HT1080 (cell line): ENCODE results near the gene CEL. TPM values are rescaled to one million over a fixed set of nuclear protein-coding genes. Genes with fewer than 3 reads are reported as not detected.
A peak's percentile ranks its signal among the peaks of the same experiment; 100 is the strongest.
"Not testable (repeated sequence)": the region's sequence is repeated elsewhere in the genome, so short reads cannot be mapped to it uniquely, and the experiment has no call there.

Source experiments
- DNase-seq: peaks from one replicate; pipeline ENCODE4 v3.0.0-alpha.2; 2015; ENCODE audit warnings: low read depth
- polyA plus RNA-seq, 2 experiments: library from polyadenylated mRNA; depleted of rRNA; stranded (reverse); fragments of >200 nt; gene quantifications; 2 replicates each; pipeline ENCODE4 v1.2.3, GENCODE V29; 2015
- total RNA-seq: library from RNA; depleted of rRNA; stranded (reverse); fragments of >200 nt; shearing (Covaris generic); gene quantifications from 2 replicates; pipeline ENCODE4 v1.2.3, GENCODE V29; 2014; rRNA removed

CEL gene
- total RNA-seq = 0.45 TPM in 1 of 2 replicates, not detected in the other
- polyA plus RNA-seq (2015; cell fraction: cytosol; rRNA removed) = 0.25 and 0.27 TPM in 2 replicates
- polyA plus RNA-seq (2015; cell fraction: nucleus; rRNA removed) = 0.92 and 1.1 TPM in 2 replicates

- not testable (repeated sequence) for DNase-seq
Observed at GRCh38 chr9:133061764-133062145, at the start of gene CEL. TSS of gene CEL (plus strand) at chr9:133061981. CDS start at chr9:133062003, 22 bp downstream.

- no peak for DNase-seq
Observed at GRCh38 chr9:133014696-133015095, 47.1 kb upstream of the CEL start.

- DNase-seq = no peak
Observed at GRCh38 chr9:133023117-133023890, 38.5 kb upstream of the CEL start.

- DNase-seq = no peak
Observed at GRCh38 chr9:133026426-133026825, 35.4 kb upstream of the CEL start.

- no peak for DNase-seq
Observed at GRCh38 chr9:133027134-133027533, 34.6 kb upstream of the CEL start.

- no peak for DNase-seq
Observed at GRCh38 chr9:133028221-133028620, 33.6 kb upstream of the CEL start.

- no peak for DNase-seq
Observed at GRCh38 chr9:133029994-133030316, 31.8 kb upstream of the CEL start.

GRCh38 chr9:133030317-133031129 lies 31.3 kb upstream of the CEL start, which contains the start of gene GTF3C5:
TSS of gene GTF3C5 (plus strand) at chr9:133030997. CDS start at chr9:133031012, 15 bp downstream.
- peak; percentile 98 for DNase-seq

GRCh38 chr9:133031130-133031422 lies 30.7 kb upstream of the CEL start:
- no peak for DNase-seq

- peak; percentile 24 for DNase-seq
Observed at GRCh38 chr9:133031496-133031911, 30.3 kb upstream of the CEL start.

- no peak for DNase-seq
Observed at GRCh38 chr9:133032171-133032570, 29.6 kb upstream of the CEL start.

DNA sequence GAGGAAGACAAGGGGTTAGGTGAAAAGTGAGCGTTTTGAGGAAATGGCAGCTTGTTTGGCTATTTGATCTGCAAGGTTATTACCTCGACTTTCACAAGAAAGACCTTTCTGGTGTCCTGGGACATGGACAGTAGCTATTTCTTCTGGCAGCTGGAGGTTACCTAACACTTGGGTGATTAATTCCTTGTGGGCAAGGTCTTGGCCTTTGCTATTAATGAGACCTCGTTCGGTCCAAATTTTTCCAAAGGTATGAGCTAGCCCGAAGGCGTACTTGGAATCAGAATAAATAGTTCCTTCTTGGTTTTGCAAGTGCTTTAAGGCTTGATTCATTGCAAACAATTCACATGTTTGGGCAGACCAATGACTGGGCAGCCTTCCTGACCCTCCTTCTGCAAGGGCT lies 26.1 kb upstream of the CEL start:
- no peak for DNase-seq

GRCh38 chr9:133037775-133038515 lies 23.8 kb upstream of the CEL start:
- no peak for DNase-seq

GRCh38 chr9:133040892-133041479 lies 20.8 kb upstream of the CEL start:
- peak; percentile 37 for DNase-seq

GRCh38 chr9:133041958-133042357 lies 19.8 kb upstream of the CEL start:
- DNase-seq = no peak

- no peak for DNase-seq
Observed at GRCh38 chr9:133042676-133043075, 19.1 kb upstream of the CEL start.

GRCh38 chr9:133043449-133044035 lies 18.2 kb upstream of the CEL start:
- no peak for DNase-seq

- no peak for DNase-seq
Observed at GRCh38 chr9:133044125-133044524, 17.7 kb upstream of the CEL start.

DNA sequence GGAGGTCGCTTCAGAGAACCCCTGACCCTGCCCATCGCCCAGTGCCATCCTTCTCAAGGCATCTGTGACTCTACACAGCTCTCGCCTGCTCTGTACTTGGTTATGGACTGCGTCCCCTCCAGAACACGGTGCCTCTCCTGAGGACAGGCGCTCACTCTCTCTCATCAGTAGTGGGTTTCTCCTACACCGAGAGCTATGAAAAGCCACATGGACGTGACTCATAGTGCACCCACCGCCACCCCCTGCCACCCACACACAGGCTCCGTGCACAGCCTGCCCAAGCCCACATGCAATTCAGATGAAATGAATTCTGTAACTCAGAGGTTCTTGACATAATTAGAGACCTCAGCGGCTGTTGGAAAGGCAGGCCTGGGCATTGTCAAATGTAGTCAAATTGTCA lies 17.1 kb upstream of the CEL start:
- DNase-seq = no peak

GRCh38 chr9:133045132-133045531 lies 16.6 kb upstream of the CEL start:
- no peak for DNase-seq
